K562 (cell line): Measurements from ENCODE around the gene CHRM1. TPM values are rescaled to one million over a fixed set of nuclear protein-coding genes. Genes with fewer than 3 reads are reported as not detected.

Experiments used
- CBFA2T3 ChIP-seq: fragments of 450-650 bp; IDR thresholded peaks from 2 replicates; pipeline ENCODE4 v1.6.1; 2017
- CEBPG ChIP-seq, 3 experiments: fragments of 200-800 bp in 1 of 3; sonication (Bioruptor generic) in 1 of 3; sonication (generic) in 1 of 3; formaldehyde crosslinking in 1 of 3; IDR thresholded peaks in 2 of 3; conservative IDR thresholded peaks in 1 of 3; 2 replicates each; pipeline versions ENCODE4 v1.6.1 to v1.8.0; 2016 to 2022; ENCODE audit warnings: missing compliant biosample characterization in 2 of 3, missing genetic modification characterization in 2 of 3, mild to moderate bottlenecking in 1 of 3, missing genetic modification reagents in 1 of 3
- NKRF ChIP-seq: fragments of 450-650 bp; IDR thresholded peaks from 2 replicates; pipeline ENCODE4 v1.6.1; 2016; ENCODE audit warnings: borderline replicate concordance
- PHTF2 ChIP-seq: fragments of 250-450 bp; sonication (Bioruptor Pico); IDR thresholded peaks from 2 replicates; pipeline ENCODE4 v1.5.0; 2021; ENCODE audit warnings: mild to moderate bottlenecking
- polyA plus RNA-seq, 8 experiments: library from polyadenylated mRNA; depleted of rRNA in 4 of 8; stranded (reverse) in 5 of 8; unstranded in 3 of 8; fragments of >200 nt; fragmentation: Nextera tagmentation in 2 of 8; fragmentation: Illumina TruSeq in 1 of 8; extraction: Ambion mirVana in 2 of 8; extraction: Trizol in 1 of 8; gene quantifications; 2 replicates each; pipeline versions ENCODE4 v1.2.1 to v1.2.3, GENCODE V29; 2011 to 2014; ENCODE audit warnings: inconsistent platforms in 1 of 8, missing spikeins in 1 of 8
- total RNA-seq, 7 experiments: library from RNA; depleted of rRNA in 6 of 7; stranded (reverse); fragments of >200 nt in 6 of 7; fragmentation: Illumina TruSeq in 2 of 7; extraction: Trizol in 2 of 7; gene quantifications; 2 replicates each; pipeline versions ENCODE4 v1.2.1 to v1.2.3, GENCODE V29; 2011 to 2021; ENCODE audit warnings: low replicate concordance in 1 of 7
- TF ChIP-seq, protein P1 (sequence below): fragments of 250-450 bp; sonication (Bioruptor Pico); IDR thresholded peaks from 2 replicates; pipeline ENCODE4 v1.8.0; 2022; ENCODE audit warnings: inconsistent platforms, mild to moderate bottlenecking, moderate library complexity, borderline replicate concordance
- TF ChIP-seq, protein P2 (sequence below): fragments of 450-650 bp; formaldehyde crosslinking; IDR thresholded peaks from 2 replicates; pipeline ENCODE4 v1.4.0; 2020; ENCODE audit warnings: mild to moderate bottlenecking, moderate library complexity

The CHRM1 gene
- total and polyA plus RNA-seq, 9 of the 15 experiments (the other 6 are each of a cell fraction or from before 2014, with no cell fraction given), result not detected

GRCh38 chr11:62880803-62881578, 40.2 kb downstream of the CHRM1 start, which contains the start of gene SLC3A2 (continued):
- TF ChIP-seq, protein P1, sequence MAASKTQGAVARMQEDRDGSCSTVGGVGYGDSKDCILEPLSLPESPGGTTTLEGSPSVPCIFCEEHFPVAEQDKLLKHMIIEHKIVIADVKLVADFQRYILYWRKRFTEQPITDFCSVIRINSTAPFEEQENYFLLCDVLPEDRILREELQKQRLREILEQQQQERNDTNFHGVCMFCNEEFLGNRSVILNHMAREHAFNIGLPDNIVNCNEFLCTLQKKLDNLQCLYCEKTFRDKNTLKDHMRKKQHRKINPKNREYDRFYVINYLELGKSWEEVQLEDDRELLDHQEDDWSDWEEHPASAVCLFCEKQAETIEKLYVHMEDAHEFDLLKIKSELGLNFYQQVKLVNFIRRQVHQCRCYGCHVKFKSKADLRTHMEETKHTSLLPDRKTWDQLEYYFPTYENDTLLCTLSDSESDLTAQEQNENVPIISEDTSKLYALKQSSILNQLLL, result no peak
- peak; percentile 92 for TF ChIP-seq NKRF
- TF ChIP-seq CBFA2T3, result no peak; the same call in 1 of the 2 replicates
- TF ChIP-seq CEBPG (CRISPR knock-in tag; IDR thresholded peaks at IDR 0.05), result no peak
- TF ChIP-seq CEBPG (tag; conservative IDR thresholded peaks at IDR 0.05 in 1 of 2, IDR thresholded peaks at IDR 0.05 in 1 of 2), result no peak
- TF ChIP-seq, protein P2, sequence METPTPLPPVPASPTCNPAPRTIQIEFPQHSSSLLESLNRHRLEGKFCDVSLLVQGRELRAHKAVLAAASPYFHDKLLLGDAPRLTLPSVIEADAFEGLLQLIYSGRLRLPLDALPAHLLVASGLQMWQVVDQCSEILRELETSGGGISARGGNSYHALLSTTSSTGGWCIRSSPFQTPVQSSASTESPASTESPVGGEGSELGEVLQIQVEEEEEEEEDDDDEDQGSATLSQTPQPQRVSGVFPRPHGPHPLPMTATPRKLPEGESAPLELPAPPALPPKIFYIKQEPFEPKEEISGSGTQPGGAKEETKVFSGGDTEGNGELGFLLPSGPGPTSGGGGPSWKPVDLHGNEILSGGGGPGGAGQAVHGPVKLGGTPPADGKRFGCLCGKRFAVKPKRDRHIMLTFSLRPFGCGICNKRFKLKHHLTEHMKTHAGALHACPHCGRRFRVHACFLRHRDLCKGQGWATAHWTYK (CRISPR knock-in tag), result peak; percentile 91
- peak; percentile 49; the same call in 1 of the 2 replicates for TF ChIP-seq PHTF2 (CRISPR knock-in tag)
